ENCODE results near the gene ABI3BP.

ABI3BP gene

DNA sequence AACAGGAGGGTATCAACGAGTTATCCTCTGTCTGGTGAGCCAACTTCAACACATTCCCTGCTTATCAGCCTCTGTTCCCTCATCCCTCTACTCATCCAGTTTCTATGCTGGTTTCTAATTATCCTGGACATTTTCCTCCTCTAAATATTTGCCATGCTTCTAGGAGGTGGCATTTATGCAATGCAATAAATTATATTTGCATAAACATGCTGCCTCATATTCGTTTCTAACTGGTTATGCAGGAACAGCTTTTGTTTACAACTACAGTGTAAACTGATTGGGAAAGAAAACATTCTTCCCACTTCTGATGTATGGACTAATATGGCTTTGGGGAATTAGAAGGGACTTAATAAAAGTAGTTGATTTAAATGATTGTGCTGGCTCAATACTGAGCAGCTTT is 161.6 kb downstream of the ABI3BP start:
- Mint-ChIP-seq H3K9me3 (no peaks in the 10 kb centered on the region), H3K27ac (ENCODE audit: low read depth) (no peak overlapping the region), H3K4me1 (no peaks in the 10 kb centered on the region), H3K27me3 (peaks cover 43% of the 10 kb centered on the region), H3K36me3 (ENCODE audit: insufficient read depth) (no peaks in the 10 kb centered on the region), H3K4me3 (no peak overlapping the region)
- ATAC-seq (replicated peaks; ENCODE audit: extremely low read depth, poor library complexity, severe bottlenecking) (no peak), DNase-seq (ENCODE audit: low spot score in 2 of 2) (no peak)

DNA sequence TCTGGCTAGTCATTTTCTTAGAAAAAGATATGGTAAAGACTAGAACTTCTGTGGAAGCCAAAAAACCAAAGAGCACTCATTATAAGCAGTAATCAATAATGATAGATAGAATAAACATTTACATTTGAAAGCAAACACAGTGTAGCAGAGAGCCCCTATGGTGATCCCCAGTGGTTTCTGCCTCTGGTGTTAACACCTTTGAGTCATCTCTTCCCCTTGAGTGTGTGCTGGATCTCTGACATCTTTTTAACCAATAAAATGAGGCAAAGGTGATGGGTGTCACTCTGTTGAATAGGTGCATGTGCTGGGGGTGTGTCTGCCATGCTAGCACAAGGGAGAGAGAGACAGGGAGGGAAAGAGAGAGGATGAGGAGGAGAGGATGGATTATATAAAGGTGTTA is 162.3 kb downstream of the ABI3BP start:
- DNase-seq (ENCODE audit: low spot score in 2 of 2), result no peak
- H3K27ac Mint-ChIP-seq (ENCODE audit: low read depth), result no peak overlapping the region
- no peaks in the 10 kb centered on the region for H3K9me3 Mint-ChIP-seq
- H3K36me3 Mint-ChIP-seq (ENCODE audit: insufficient read depth), result no peaks in the 10 kb centered on the region
- no peaks in the 10 kb centered on the region for H3K4me1 Mint-ChIP-seq
- ATAC-seq (replicated peaks; ENCODE audit: extremely low read depth, poor library complexity, severe bottlenecking), result no peak
- peaks cover 50% of the 10 kb centered on the region for H3K27me3 Mint-ChIP-seq
- H3K4me3 Mint-ChIP-seq, result no peak overlapping the region

- H3K27me3 Mint-ChIP-seq, result peaks cover 47% of the 10 kb centered on the region
- H3K36me3 Mint-ChIP-seq (ENCODE audit: insufficient read depth), result no peaks in the 10 kb centered on the region
- H3K27ac Mint-ChIP-seq (ENCODE audit: low read depth), result no peak overlapping the region
- DNase-seq (ENCODE audit: low spot score in 2 of 2) (no peak), ATAC-seq (replicated peaks; ENCODE audit: extremely low read depth, poor library complexity, severe bottlenecking) (no peak)
- no peaks in the 10 kb centered on the region for H3K9me3 Mint-ChIP-seq
- H3K4me3 Mint-ChIP-seq, result no peak overlapping the region
- no peaks in the 10 kb centered on the region for H3K4me1 Mint-ChIP-seq
Measured at GRCh38 chr3:100825574-100825973, 167.6 kb downstream of the ABI3BP start.

DNA sequence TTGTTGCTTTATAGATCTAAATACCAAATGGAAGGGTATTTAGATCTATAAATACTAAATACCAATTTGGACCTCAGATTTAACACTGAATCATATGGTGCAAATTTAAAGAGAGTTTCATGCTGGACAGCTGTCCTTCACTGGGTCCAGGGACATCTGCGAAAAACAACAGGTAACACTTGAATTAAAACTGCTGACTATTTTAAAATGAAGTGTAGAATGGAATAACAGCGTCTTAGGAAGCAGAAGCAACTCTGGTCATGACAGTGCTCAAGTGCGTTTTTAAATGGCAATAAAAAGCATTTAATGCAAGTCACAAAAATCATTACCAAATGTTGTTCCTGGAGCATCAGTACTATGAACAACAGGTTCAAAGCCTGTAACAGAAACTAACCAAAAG is 177.6 kb downstream of the ABI3BP start:
- no peaks in the 10 kb centered on the region for H3K9me3 Mint-ChIP-seq
- no peaks in the 10 kb centered on the region for H3K4me1 Mint-ChIP-seq
- ATAC-seq (replicated peaks; ENCODE audit: extremely low read depth, poor library complexity, severe bottlenecking), result no peak
- no peak overlapping the region for H3K27ac Mint-ChIP-seq (ENCODE audit: low read depth)
- DNase-seq (ENCODE audit: low spot score in 2 of 2), result no peak
- H3K4me3 Mint-ChIP-seq, result no peak overlapping the region
- H3K36me3 Mint-ChIP-seq (ENCODE audit: insufficient read depth), result no peaks in the 10 kb centered on the region
- peaks cover 42% of the 10 kb centered on the region for H3K27me3 Mint-ChIP-seq

DNA sequence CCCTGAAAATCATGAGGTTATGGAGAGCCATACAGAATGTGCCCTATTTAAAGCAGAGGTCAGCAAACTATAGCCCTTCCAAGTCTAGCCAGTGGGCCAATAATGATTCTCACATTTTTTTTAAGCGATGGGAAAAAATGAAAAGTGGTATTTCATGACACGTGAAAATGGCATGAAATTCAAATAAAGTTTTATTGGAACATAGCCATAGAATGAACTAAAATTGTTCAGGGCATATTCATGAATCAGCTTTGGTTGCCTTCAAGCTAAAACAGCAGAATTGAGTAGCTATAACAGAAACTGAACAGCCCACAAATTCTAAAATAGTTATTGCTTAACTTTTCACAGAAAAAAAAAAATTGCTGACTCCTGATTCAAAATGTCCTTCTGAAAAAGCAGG is 179.4 kb downstream of the ABI3BP start:
- DNase-seq (ENCODE audit: low spot score in 2 of 2), result no peak
- no peak for ATAC-seq (replicated peaks; ENCODE audit: extremely low read depth, poor library complexity, severe bottlenecking)
- Mint-ChIP-seq H3K27ac (ENCODE audit: low read depth) (no peak overlapping the region), H3K4me3 (no peak overlapping the region), H3K36me3 (ENCODE audit: insufficient read depth) (no peaks in the 10 kb centered on the region), H3K4me1 (no peaks in the 10 kb centered on the region), H3K27me3 (peaks cover 46% of the 10 kb centered on the region), H3K9me3 (no peaks in the 10 kb centered on the region)

GRCh38 chr3:100811779-100812507 is 181.3 kb downstream of the ABI3BP start:
- DNase-seq (ENCODE audit: low spot score in 2 of 2) (no peak), ATAC-seq (replicated peaks; ENCODE audit: extremely low read depth, poor library complexity, severe bottlenecking) (no peak)
- no peaks in the 10 kb centered on the region for H3K4me1 Mint-ChIP-seq
- no peaks in the 10 kb centered on the region for H3K9me3 Mint-ChIP-seq
- no peak overlapping the region for H3K4me3 Mint-ChIP-seq
- no peak overlapping the region for H3K27ac Mint-ChIP-seq (ENCODE audit: low read depth)
- peaks cover 48% of the 10 kb centered on the region for H3K27me3 Mint-ChIP-seq
- H3K36me3 Mint-ChIP-seq (ENCODE audit: insufficient read depth), result no peaks in the 10 kb centered on the region

GRCh38 chr3:100810671-100811070 is 182.6 kb downstream of the ABI3BP start:
- H3K36me3 Mint-ChIP-seq (ENCODE audit: insufficient read depth), result no peaks in the 10 kb centered on the region
- DNase-seq (ENCODE audit: low spot score in 2 of 2), result no peak
- H3K4me3 Mint-ChIP-seq, result no peak overlapping the region
- no peaks in the 10 kb centered on the region for H3K9me3 Mint-ChIP-seq
- peaks cover 37% of the 10 kb centered on the region for H3K27me3 Mint-ChIP-seq
- H3K27ac Mint-ChIP-seq (ENCODE audit: low read depth), result no peak overlapping the region
- ATAC-seq (replicated peaks; ENCODE audit: extremely low read depth, poor library complexity, severe bottlenecking), result no peak
- no peaks in the 10 kb centered on the region for H3K4me1 Mint-ChIP-seq

GRCh38 chr3:100804631-100805030 is 188.6 kb downstream of the ABI3BP start:
- no peaks in the 10 kb centered on the region for H3K9me3 Mint-ChIP-seq
- DNase-seq (ENCODE audit: low spot score in 2 of 2) (no peak), ATAC-seq (replicated peaks; ENCODE audit: extremely low read depth, poor library complexity, severe bottlenecking) (no peak)
- H3K4me3 Mint-ChIP-seq, result no peak overlapping the region
- H3K4me1 Mint-ChIP-seq, result no peaks in the 10 kb centered on the region
- H3K27me3 Mint-ChIP-seq, result peaks cover 34% of the 10 kb centered on the region
- H3K27ac Mint-ChIP-seq (ENCODE audit: low read depth), result no peak overlapping the region
- H3K36me3 Mint-ChIP-seq (ENCODE audit: insufficient read depth), result no peaks in the 10 kb centered on the region

DNA sequence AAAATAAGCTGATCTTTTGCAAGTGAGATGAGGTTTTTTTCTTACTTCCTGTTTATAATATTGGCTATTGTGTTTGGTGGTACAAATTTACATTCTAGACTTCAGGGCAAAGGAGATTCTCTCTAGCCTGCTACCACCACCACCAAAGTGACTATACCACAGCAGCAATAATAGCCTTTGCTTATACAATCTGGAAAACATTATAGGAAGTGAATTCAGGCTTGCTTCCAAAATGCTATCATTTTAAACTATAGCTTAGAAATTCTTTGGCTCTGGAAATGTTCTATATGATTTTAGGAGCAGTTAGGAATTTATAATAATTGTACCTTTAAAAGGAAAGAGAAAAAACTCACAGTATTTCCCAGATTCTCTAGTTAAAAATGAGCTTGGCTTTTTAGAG is 189.5 kb downstream of the ABI3BP start:
- DNase-seq (ENCODE audit: low spot score in 2 of 2) (no peak), ATAC-seq (replicated peaks; ENCODE audit: extremely low read depth, poor library complexity, severe bottlenecking) (no peak)
- H3K4me3 Mint-ChIP-seq, result no peak overlapping the region
- no peak overlapping the region for H3K27ac Mint-ChIP-seq (ENCODE audit: low read depth)
- H3K4me1 Mint-ChIP-seq, result no peaks in the 10 kb centered on the region
- H3K36me3 Mint-ChIP-seq (ENCODE audit: insufficient read depth), result no peaks in the 10 kb centered on the region
- no peaks in the 10 kb centered on the region for H3K9me3 Mint-ChIP-seq
- H3K27me3 Mint-ChIP-seq, result peaks cover 31% of the 10 kb centered on the region

GRCh38 chr3:100802126-100802525 is 191.1 kb downstream of the ABI3BP start:
- Mint-ChIP-seq H3K9me3 (no peaks in the 10 kb centered on the region), H3K27me3 (peaks cover 16% of the 10 kb centered on the region), H3K27ac (ENCODE audit: low read depth) (no peak overlapping the region), H3K36me3 (ENCODE audit: insufficient read depth) (no peaks in the 10 kb centered on the region), H3K4me3 (no peak overlapping the region), H3K4me1 (no peaks in the 10 kb centered on the region)
- no peak for ATAC-seq (replicated peaks; ENCODE audit: extremely low read depth, poor library complexity, severe bottlenecking)
- no peak for DNase-seq (ENCODE audit: low spot score in 2 of 2)

GRCh38 chr3:100798012-100798411 is 195.2 kb downstream of the ABI3BP start:
- Mint-ChIP-seq H3K27me3 (no peaks in the 10 kb centered on the region), H3K36me3 (ENCODE audit: insufficient read depth) (no peaks in the 10 kb centered on the region), H3K4me3 (no peak overlapping the region), H3K4me1 (no peaks in the 10 kb centered on the region), H3K27ac (ENCODE audit: low read depth) (no peak overlapping the region), H3K9me3 (no peaks in the 10 kb centered on the region)
- ATAC-seq (replicated peaks; ENCODE audit: extremely low read depth, poor library complexity, severe bottlenecking) (no peak), DNase-seq (ENCODE audit: low spot score in 2 of 2) (no peak)

GRCh38 chr3:100796556-100796955 is 196.7 kb downstream of the ABI3BP start:
- no peak overlapping the region for H3K4me3 Mint-ChIP-seq
- no peaks in the 10 kb centered on the region for H3K27me3 Mint-ChIP-seq
- no peaks in the 10 kb centered on the region for H3K4me1 Mint-ChIP-seq
- no peaks in the 10 kb centered on the region for H3K36me3 Mint-ChIP-seq (ENCODE audit: insufficient read depth)
- DNase-seq (ENCODE audit: low spot score in 2 of 2) (no peak), ATAC-seq (replicated peaks; ENCODE audit: extremely low read depth, poor library complexity, severe bottlenecking) (no peak)
- no peak overlapping the region for H3K27ac Mint-ChIP-seq (ENCODE audit: low read depth)
- H3K9me3 Mint-ChIP-seq, result no peaks in the 10 kb centered on the region

DNA sequence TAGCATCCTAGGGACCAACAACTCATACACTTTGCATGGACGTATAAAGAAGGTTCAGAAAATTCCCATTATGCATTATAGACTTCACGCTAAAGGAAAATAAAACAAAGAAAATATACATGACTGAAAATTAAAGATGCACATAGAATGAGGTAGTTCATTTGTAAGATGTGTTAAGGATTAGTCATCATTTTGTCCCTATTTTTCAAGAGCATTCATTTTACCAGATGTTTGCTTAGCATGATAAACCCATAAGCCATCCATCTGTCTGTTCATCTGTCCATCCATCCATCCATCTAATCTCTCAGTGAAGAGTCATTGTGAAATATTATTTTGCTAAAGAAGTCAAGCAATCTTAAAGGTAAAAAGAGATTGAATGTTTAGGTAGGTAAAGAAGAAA is 203.6 kb downstream of the ABI3BP start:
- H3K9me3 Mint-ChIP-seq, result peaks cover 4% of the 10 kb centered on the region
- H3K36me3 Mint-ChIP-seq (ENCODE audit: insufficient read depth), result peaks cover 2% of the 10 kb centered on the region
- ATAC-seq (replicated peaks; ENCODE audit: extremely low read depth, poor library complexity, severe bottlenecking), result no peak
- H3K4me3 Mint-ChIP-seq, result no peak overlapping the region
- H3K27ac Mint-ChIP-seq (ENCODE audit: low read depth), result no peak overlapping the region
- no peak for DNase-seq (ENCODE audit: low spot score in 2 of 2)
- H3K27me3 Mint-ChIP-seq, result no peaks in the 10 kb centered on the region
- H3K4me1 Mint-ChIP-seq, result no peaks in the 10 kb centered on the region

Measured in central memory CD8-positive, alpha-beta T cell (primary cell).